GM18511 (cell line): Measurements from ENCODE around the gene GJB5.

ENCODE experiments used
- ATAC-seq: cut with Tn5 transposase; IDR thresholded peaks from one replicate; pipeline ENCODE4 v1.9.1; 2021; ENCODE audit warnings: mild to moderate bottlenecking, moderate library complexity; ENCODE audit not compliant: unreplicated experiment

Gene GJB5

DNA sequence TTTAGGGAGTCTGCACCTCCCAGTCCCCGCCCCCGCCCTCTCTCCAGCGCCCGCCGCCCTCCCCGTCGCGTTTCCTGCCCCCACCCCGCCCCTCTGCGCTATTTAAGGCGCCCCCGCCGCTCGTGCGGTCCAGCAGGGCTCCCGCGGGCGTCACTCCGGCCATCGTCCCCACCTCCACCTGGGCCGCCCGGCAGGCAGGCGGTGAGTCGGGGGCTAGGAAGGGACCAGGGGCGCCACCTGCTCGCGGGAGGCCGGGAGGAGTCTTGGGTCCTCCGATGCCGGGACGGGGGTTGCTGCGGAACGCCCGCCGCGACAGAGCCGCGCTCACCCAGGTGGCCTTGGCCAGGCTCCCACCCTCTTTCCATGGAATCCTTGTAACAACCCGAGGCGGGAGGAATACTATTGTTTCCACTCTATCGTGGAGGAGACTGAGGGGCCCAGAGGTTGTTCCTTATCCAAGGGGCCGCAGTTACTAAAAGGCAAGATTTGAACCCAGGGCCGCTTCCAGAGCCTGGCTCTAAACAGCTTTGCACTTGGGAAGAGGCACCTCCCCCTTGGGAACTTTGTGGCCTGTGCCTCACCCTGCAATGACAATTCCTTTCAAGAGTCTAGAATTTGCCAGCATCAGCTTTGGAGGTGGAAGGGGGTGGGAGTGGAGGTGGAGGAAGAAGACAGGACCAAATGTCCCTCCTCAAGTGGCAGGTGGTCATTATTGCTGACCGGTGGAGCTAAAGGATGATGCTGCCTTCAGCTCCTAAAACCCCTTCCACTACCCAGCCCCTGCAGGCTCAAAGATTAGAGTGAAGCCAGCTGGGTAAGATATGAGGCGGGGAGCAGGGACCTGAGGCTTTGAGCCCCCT lies 38.3 kb downstream of the GJB5 start, which contains the start of gene GJA4:
TSS of gene GJA4 (plus strand) at position 132 of the 860 bp plus-strand sequence. CDS start 1,215 bp downstream, outside the sequence.
- ATAC-seq = no peak

DNA sequence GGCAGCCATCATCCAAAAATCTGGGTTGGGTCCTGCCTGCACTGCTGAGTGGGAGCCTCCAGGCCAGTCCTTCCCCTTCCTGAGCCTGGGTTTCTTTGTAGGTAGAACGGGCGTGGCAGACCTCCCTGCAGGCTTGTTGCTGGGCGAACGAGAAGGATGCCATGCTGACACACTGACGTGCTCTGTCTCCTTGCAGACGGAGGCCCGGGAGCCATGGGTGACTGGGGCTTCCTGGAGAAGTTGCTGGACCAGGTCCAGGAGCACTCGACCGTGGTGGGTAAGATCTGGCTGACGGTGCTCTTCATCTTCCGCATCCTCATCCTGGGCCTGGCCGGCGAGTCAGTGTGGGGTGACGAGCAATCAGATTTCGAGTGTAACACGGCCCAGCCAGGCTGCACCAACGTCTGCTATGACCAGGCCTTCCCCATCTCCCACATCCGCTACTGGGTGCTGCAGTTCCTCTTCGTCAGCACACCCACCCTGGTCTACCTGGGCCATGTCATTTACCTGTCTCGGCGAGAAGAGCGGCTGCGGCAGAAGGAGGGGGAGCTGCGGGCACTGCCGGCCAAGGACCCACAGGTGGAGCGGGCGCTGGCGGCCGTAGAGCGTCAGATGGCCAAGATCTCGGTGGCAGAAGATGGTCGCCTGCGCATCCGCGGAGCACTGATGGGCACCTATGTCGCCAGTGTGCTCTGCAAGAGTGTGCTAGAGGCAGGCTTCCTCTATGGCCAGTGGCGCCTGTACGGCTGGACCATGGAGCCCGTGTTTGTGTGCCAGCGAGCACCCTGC lies 39.3 kb downstream of the GJB5 start:
- no peak for ATAC-seq

DNA sequence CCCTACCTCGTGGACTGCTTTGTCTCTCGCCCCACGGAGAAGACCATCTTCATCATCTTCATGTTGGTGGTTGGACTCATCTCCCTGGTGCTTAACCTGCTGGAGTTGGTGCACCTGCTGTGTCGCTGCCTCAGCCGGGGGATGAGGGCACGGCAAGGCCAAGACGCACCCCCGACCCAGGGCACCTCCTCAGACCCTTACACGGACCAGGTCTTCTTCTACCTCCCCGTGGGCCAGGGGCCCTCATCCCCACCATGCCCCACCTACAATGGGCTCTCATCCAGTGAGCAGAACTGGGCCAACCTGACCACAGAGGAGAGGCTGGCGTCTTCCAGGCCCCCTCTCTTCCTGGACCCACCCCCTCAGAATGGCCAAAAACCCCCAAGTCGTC lies 39.9 kb downstream of the GJB5 start:
- no peak for ATAC-seq

DNA sequence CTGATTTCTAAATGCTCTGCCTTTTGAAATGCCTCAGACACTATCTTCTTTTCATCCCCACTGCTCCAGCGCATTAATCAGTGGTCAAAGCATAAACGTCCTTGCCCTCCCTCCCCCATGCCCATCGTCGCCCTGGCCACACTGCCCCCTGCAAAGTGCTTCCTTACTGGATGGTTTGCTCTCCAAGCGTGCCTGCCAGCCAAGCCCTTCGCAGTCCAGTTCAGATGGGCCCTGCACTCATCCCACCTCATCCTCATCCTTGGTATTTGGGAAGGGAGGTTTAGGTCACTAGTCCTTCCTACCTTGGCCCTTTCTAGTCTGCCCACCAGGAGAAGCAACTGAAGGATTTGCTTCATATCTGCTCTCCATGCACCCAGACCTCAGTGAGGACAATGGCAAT lies 41.1 kb downstream of the GJB5 start:
- no peak for ATAC-seq

DNA sequence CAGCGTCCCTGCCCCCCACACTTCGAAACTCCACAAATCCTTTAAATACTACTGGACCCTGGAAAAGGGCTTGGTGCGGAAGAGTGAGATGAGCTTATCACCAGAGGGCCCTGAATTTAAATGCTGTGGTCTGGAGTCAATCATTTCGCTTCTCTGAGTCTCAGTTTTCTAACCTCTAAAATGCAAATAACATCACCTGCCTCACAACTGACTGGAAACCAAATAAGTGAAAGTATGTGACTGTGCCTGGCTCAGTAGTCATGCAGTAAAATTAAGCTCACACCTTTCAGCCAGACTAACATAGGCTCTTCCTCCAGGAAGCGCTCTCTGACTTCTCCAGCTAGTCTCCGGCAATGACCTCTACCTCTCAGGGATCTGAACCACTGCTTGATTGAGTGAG lies 42.1 kb downstream of the GJB5 start:
- ATAC-seq = peak; percentile 61

DNA sequence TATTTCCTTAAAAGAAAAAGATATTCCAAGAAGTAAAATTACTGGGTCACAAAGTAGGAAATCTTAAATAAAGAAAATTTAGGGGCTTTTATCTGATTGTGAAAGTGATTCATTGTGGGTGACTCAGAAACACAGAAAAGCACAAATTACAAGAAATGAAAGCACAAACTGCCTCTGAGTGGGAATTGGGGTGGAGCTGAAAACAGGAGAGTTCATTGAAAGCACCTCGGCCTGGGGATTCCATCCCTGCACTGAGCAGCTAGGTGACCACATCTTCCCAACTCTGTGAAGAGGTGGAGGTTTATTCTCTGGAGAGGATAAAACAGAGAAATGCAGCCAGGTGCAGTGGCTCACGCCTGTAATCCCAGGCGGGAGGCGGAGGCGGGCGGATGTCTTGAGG lies 45.4 kb downstream of the GJB5 start:
- ATAC-seq = no peak

DNA sequence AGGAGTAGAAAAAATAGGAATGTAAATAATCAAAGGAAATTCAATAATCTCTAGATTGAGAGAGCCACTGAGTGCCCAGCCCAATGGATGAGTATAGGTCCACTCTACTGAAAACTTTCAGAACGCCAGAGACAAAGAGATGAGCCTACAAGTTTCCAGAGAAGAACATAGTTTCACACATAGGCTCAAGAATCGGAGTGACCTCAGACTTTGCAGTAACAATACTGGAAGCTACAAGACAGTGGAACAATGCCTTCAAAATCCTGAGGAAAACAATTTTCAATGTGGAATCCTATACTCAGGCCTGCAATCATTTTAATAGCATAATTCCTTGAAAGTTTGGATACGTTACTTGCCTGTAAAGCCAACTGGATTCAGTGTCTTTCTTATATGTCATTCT lies 48.9 kb downstream of the GJB5 start:
- no peak for ATAC-seq

DNA sequence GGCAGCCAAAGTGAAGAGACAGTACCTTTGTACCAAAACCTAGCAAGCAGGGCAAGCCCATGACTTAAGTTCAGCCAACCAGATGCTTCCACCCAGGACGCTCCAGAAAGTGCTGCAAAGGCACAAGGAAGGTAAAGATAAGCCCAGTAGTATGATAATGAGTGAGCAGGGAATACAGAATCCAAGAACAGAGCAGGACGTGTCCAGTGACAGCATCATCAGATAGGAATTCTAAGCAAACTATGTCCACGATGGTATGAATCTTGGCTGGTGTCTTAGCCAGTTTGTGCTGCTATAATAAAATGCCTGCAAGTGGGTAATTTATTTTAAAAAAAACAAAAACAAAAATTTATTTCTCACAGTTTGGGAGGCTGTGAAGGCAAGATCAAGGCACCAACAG lies 51.5 kb downstream of the GJB5 start:
- no peak for ATAC-seq
